Measurements from ENCODE around the gene CPNE1.

DNA sequence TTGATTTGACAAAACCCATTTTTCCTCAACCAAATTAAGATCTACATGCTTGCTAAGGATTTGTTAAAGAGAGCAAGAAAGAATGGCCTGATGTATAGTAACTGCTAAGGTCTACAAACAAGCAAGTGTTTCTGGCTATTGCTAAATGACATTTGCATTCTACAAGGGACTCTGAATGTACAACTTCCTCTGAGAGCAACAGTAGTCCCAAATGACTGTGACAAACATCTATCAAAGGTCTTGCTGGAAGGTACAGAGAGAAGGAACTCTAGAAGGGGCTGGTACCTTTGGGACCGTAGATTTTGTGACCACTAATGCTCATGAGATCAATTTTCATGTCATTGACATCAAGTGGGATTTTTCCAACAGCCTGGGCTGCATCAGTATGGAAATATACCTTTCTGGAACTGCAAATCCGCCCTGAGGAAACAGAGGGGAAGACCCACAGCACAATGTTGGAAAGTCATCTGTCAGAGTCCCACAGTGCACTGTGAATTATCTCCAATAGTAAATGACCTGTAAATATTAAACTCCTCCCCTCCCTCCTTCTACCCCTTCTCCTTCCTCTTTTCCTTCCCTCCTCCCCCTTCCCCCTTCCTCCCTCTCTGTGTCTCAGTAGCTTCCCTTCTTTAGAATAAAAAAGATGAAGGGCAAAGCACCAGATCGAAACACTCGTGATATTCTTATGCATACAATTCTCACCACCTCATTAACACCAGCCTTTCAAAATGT, 15.9 kb upstream of the CPNE1 start:
- TF ChIP-seq, protein P1, sequence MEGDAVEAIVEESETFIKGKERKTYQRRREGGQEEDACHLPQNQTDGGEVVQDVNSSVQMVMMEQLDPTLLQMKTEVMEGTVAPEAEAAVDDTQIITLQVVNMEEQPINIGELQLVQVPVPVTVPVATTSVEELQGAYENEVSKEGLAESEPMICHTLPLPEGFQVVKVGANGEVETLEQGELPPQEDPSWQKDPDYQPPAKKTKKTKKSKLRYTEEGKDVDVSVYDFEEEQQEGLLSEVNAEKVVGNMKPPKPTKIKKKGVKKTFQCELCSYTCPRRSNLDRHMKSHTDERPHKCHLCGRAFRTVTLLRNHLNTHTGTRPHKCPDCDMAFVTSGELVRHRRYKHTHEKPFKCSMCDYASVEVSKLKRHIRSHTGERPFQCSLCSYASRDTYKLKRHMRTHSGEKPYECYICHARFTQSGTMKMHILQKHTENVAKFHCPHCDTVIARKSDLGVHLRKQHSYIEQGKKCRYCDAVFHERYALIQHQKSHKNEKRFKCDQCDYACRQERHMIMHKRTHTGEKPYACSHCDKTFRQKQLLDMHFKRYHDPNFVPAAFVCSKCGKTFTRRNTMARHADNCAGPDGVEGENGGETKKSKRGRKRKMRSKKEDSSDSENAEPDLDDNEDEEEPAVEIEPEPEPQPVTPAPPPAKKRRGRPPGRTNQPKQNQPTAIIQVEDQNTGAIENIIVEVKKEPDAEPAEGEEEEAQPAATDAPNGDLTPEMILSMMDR (IDR thresholded peaks at IDR 0.05) = no peak
- no peak for TF ChIP-seq POLR2A (IDR thresholded peaks at IDR 0.05)

All from Peyer's patch (tissue), 4 donors.